MCF 10A (cell line): ENCODE results near the gene CDKN3. TPM values are rescaled to one million over a fixed set of nuclear protein-coding genes. Genes with fewer than 3 reads are reported as not detected.

Source experiments
- BruUV-seq: library from RNA; stranded (reverse); fragments of 400-500 nt; replicated peaks from 2 replicates; lab custom pipeline; 2021; lab: Mats Ljungman, UMichigan
- CTCF ChIA-PET: fragments of 300-600 bp; sonication (Branson Sonifier 250); formaldehyde crosslinking; extraction: SDS; loops from one replicate; lab custom pipeline; 2021; ENCODE audit warnings: antibody characterized with exemption, inconsistent platforms; lab: Yijun Ruan, JAX
- POLR2A ChIA-PET: fragments of 300-600, 350-650 bp; sonication (Branson Sonifier 250); formaldehyde crosslinking; extraction: SDS; loops from one replicate; lab custom pipeline; 2020; ENCODE audit warnings: antibody characterized with exemption, inconsistent platforms; lab: Yijun Ruan, JAX
- DNase-seq: peaks from one replicate; pipeline ENCODE4 v3.0.0-alpha.2; 2018; ENCODE audit not compliant: unreplicated experiment
- H3K27ac Mint-ChIP-seq: one replicate; pipeline ENCODE4 v1.8.0; 2022; ENCODE audit warnings: mild to moderate bottlenecking, low read depth, mixed read lengths; ENCODE audit not compliant: unreplicated experiment
- H3K27me3 Mint-ChIP-seq: one replicate; pipeline ENCODE4 v1.8.0; 2022; ENCODE audit warnings: mixed read lengths; ENCODE audit not compliant: insufficient read depth, unreplicated experiment
- H3K36me3 Mint-ChIP-seq: one replicate; pipeline ENCODE4 v1.8.0; 2022; ENCODE audit warnings: mild to moderate bottlenecking, moderate library complexity, mixed read lengths; ENCODE audit not compliant: insufficient read depth, unreplicated experiment
- H3K4me1 Mint-ChIP-seq: one replicate; pipeline ENCODE4 v1.8.0; 2022; ENCODE audit warnings: mixed read lengths; ENCODE audit not compliant: insufficient read depth, unreplicated experiment
- H3K4me3 Mint-ChIP-seq: one replicate; pipeline ENCODE4 v1.8.0; 2022; ENCODE audit warnings: mild to moderate bottlenecking, moderate library complexity, mixed read lengths; ENCODE audit not compliant: unreplicated experiment
- H3K9me3 Mint-ChIP-seq: one replicate; pipeline ENCODE4 v1.8.0; 2022; ENCODE audit warnings: mixed read lengths; ENCODE audit not compliant: unreplicated experiment
- intact Hi-C: fragments of 100-400 bp; cut with micrococcal nuclease; formaldehyde crosslinking; loops from 2 replicates; pipeline ENCODE4 v1.14.1; 2022
- total RNA-seq: library from RNA; stranded (reverse); gene quantifications from 2 replicates; pipeline ENCODE4 v1.2.3, GENCODE V29; 2022
- TF ChIP-seq, protein P1 (sequence below): fragments of 200-600 bp; IDR thresholded peaks from one replicate; pipeline ENCODE4 v1.8.0; 2022; ENCODE audit warnings: antibody characterized with exemption, mild to moderate bottlenecking; ENCODE audit not compliant: unreplicated experiment

The CDKN3 gene
- total RNA-seq, 1 experiment from 2014 or later = 66.5 TPM

DNA sequence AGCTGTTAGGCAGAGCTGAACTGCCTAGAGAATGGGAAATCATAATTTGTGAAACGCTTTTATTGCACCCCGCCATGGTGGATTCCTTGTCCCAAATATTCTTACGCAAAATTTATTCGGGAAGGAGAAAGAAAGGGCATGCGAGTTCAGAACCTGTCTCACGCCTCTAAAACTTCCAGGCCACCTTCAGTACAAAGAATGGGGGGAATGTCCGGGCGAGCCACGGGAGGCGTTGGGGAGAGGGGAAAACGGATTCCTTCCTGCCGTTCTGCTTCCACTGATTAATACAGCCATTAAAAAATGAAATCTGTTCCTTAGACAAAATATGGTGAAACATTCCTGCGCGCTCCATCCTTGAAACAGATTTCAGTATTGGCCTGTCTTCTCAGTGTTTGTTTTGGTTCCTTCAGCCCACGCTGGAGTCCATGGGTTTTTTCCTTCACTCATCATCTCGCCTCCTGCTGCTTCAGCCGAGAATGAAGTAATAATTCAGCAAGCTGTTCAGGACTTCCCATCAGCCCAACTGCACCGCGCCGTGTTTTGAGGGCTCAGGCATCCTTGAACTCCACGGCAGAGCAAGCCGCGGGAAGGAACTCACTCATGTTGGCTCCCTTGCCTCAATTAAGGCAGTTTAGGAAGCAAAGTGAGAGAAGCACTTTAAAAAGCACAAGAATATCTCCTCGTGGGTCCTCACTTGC, 47.7 kb upstream of the CDKN3 start:
- H3K36me3 Mint-ChIP-seq = no peaks in the 10 kb centered on the region
- DNase-seq = no peak
- ChIA-PET CTCF (interaction anchor here (0.7 to 2.9 kb wide), 26 partner anchors 8 to 1197 kb away, joined by 3 to 30 read pairs (median 5); no protein-coding TSS in a partner anchor), POLR2A (no interaction called here)
- TF ChIP-seq, protein P1, sequence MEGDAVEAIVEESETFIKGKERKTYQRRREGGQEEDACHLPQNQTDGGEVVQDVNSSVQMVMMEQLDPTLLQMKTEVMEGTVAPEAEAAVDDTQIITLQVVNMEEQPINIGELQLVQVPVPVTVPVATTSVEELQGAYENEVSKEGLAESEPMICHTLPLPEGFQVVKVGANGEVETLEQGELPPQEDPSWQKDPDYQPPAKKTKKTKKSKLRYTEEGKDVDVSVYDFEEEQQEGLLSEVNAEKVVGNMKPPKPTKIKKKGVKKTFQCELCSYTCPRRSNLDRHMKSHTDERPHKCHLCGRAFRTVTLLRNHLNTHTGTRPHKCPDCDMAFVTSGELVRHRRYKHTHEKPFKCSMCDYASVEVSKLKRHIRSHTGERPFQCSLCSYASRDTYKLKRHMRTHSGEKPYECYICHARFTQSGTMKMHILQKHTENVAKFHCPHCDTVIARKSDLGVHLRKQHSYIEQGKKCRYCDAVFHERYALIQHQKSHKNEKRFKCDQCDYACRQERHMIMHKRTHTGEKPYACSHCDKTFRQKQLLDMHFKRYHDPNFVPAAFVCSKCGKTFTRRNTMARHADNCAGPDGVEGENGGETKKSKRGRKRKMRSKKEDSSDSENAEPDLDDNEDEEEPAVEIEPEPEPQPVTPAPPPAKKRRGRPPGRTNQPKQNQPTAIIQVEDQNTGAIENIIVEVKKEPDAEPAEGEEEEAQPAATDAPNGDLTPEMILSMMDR = no peak
- intact Hi-C loops = loop anchor here (2.0 to 5.0 kb wide), 2 partner anchors 1052 to 1292 kb away; no protein-coding TSS in a partner anchor
- H3K4me1 Mint-ChIP-seq = peaks cover 6% of the 10 kb centered on the region
- H3K27me3 Mint-ChIP-seq = no peaks in the 10 kb centered on the region
- no peaks in the 10 kb centered on the region for H3K9me3 Mint-ChIP-seq
- BruUV-seq = no TSS peak
- H3K4me3 Mint-ChIP-seq = no peak overlapping the region
- no peak overlapping the region for H3K27ac Mint-ChIP-seq

DNA sequence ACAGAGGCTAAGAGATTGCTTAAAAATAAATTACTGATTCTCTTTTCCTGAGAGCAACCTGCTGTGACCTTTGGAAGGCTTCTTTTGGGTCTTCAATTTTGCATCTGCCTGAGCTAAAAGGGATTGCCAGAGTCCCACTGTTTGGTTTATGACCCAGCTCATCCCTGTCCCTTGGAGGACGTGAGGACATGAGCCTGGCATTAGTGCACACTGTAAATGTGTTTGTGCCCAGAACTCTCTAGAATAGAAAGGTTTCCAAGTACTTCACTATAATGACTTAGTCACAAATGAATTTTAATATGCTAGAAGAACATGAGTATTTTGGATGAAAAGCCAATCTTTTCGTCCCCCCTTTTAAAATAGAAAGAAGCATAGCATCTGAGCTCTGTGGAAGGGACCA, 47.1 kb upstream of the CDKN3 start:
- Mint-ChIP-seq H3K27me3 (no peaks in the 10 kb centered on the region), H3K9me3 (no peaks in the 10 kb centered on the region), H3K36me3 (no peaks in the 10 kb centered on the region), H3K4me1 (peaks cover 6% of the 10 kb centered on the region), H3K4me3 (no peak overlapping the region), H3K27ac (no peak overlapping the region)
- TF ChIP-seq, protein P1 = no peak
- ChIA-PET POLR2A (no interaction called here), CTCF (interaction anchor here (0.6 to 2.9 kb wide), 9 partner anchors 10 to 1054 kb away, joined by 3 to 30 read pairs (median 4); no protein-coding TSS in a partner anchor)
- DNase-seq = no peak
- no TSS peak for BruUV-seq
- intact Hi-C loops = loop anchor here (2.0 to 5.0 kb wide), 2 partner anchors 1053 to 1292 kb away; no protein-coding TSS in a partner anchor

DNA sequence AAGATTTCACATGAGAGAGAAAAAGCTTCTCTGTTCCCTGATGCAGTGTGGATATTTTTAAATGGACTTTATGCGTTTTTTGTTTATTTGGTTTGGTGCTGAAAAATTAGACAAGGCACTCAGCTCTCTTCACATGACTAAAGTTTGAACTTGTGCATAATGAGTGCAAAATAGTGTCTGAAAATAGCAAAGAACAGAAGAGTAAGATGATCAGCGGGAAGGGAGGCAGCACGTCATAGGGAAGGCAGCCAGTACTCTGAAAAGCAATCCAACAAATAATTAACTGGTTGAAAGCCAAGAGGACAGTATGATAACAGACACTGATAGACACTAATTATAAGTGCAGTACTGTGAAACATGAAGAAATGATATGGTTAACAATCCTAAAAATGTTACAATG, 46.6 kb upstream of the CDKN3 start:
- intact Hi-C loops = no loop called here
- Mint-ChIP-seq H3K27me3 (no peaks in the 10 kb centered on the region), H3K4me3 (no peak overlapping the region), H3K27ac (no peak overlapping the region), H3K4me1 (peaks cover 8% of the 10 kb centered on the region), H3K9me3 (no peaks in the 10 kb centered on the region), H3K36me3 (no peaks in the 10 kb centered on the region)
- POLR2A ChIA-PET = no interaction called here
- no TSS peak for BruUV-seq
- CTCF ChIA-PET = interaction anchor here (0.6 to 1.8 kb wide), 8 partner anchors 11 to 1054 kb away, joined by 3 to 6 read pairs (median 4); no protein-coding TSS in a partner anchor
- TF ChIP-seq, protein P1 = no peak
- no peak for DNase-seq

DNA sequence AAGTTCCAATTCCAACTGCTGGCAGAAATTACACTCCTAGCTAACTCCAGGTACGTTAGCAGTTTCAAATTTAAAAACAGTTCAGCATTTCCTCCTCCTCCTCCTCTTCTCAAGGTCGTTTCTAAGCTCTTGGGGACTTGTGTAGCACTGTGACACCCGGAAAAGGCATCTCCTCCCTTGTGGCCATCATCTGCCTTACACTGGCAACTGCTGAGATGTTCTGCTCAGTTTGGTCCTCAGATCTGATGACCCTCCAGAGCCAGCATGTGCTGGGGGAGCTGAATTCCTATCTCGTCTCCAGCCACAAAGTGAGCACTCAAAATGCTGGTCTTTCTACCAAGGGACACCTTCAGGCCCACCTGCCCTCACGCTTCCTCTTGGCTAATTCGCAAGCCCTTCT, 43.5 kb upstream of the CDKN3 start:
- Mint-ChIP-seq H3K4me1 (peaks cover 11% of the 10 kb centered on the region), H3K4me3 (no peak overlapping the region), H3K27ac (no peak overlapping the region), H3K27me3 (no peaks in the 10 kb centered on the region), H3K9me3 (no peaks in the 10 kb centered on the region), H3K36me3 (no peaks in the 10 kb centered on the region)
- BruUV-seq = no TSS peak
- TF ChIP-seq, protein P1 = no peak
- CTCF ChIA-PET = interaction anchor here (0.6 to 1.5 kb wide), 5 partner anchors 43 to 940 kb away, joined by 3 to 4 read pairs (median 3); partner anchors contain the start of gene CDKN3
- POLR2A ChIA-PET = interaction anchor here (0.6 kb wide), 1 partner anchor 10 kb away, joined by 3 read pairs; no protein-coding TSS in a partner anchor
- no peak for DNase-seq
- intact Hi-C loops = no loop called here
